ENCODE results near the gene TMEM115. TPM values are rescaled to one million over a fixed set of nuclear protein-coding genes. Genes with fewer than 3 reads are reported as not detected.

Gene TMEM115
- total and polyA plus RNA-seq, 9 of the 15 experiments (the other 6 are each of a cell fraction or from before 2014, with no cell fraction given) = 1.6 to 26.9 (median 14.1) TPM

DNA sequence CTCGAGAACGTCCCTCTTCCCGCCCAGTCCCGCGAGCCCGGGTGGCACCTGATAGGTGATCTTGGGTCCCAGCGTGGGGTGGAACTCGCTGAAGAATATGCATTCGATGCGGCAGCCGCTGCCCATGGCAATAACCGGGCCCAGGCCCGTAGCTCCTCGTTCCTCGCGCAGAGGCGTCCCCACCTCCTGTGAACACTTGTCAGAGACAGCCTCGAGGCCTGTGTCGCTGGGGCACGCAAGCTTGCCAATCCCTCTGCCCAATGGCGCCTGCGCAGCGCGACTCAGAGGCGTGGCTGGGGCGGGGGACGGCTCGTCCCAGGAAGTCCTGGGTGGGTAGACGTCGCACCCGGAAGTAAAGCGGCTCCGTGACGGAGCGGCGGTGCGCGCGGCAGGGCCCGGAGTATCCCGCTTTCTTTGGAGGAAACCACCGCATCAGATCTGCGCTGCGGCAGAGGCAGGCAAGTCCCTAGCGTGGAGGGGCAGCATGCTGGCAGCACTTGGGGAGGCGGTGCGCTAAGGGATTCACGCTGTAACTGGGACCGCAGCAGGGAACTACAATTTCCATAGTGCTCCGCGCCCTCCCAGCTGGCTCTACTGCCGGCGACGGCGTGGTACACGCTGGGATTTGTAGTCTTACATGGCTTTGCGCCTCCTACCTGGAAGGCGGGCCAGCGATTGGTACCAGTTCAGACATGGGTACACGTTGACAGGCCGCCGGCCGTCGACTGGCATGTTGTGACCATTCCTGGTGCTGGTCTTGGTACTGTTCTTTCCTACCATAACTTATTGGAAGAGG is 8.6 kb downstream of the TMEM115 start, which contains the start of the genes CYB561D2 and NPRL2 (continued):
- TF ChIP-seq ZNF311 (CRISPR knock-in tag; IDR thresholded peaks at IDR 0.05) = no peak
- peak; percentile 72; the same call in 1 of the 2 replicates for TF ChIP-seq ZBTB17 (CRISPR knock-in tag; IDR thresholded peaks at IDR 0.05)
- no peak for TF ChIP-seq ZNF764 (CRISPR knock-in tag; IDR thresholded peaks at IDR 0.05; ENCODE audit: low read depth)
- TF ChIP-seq ATF7 (IDR thresholded peaks at IDR 0.05) = peak; percentile 75
- no peak for TF ChIP-seq RUNX1 (IDR thresholded peaks at IDR 0.05; ENCODE audit: low read depth)
- TF ChIP-seq POLR3A (IDR thresholded peaks at IDR 0.05; ENCODE audit: borderline replicate concordance, extremely low read depth, insufficient read depth, insufficient read length) = no peak
- no peak for TF ChIP-seq ZNF436 (CRISPR knock-in tag; IDR thresholded peaks at IDR 0.05)
- no peak for TF ChIP-seq CHCHD3 (CRISPR knock-in tag; IDR thresholded peaks at IDR 0.05)
- TF ChIP-seq SNRNP70 (optimal IDR thresholded peaks at IDR 0.05; ENCODE audit: low read depth, low read length) = no peak
- TF ChIP-seq PTBP1 (IDR thresholded peaks at IDR 0.05; ENCODE audit: low read depth, low read length) = no peak
- TF ChIP-seq NCOR1 (IDR thresholded peaks at IDR 0.05) = no peak
- no peak for TF ChIP-seq NFIC (IDR thresholded peaks at IDR 0.05)
- TF ChIP-seq MECOM (CRISPR knock-in tag; IDR thresholded peaks at IDR 0.05) = no peak
- TF ChIP-seq SUPT5H (IDR thresholded peaks at IDR 0.05) = peak; percentile 70
- TF ChIP-seq, protein P1, sequence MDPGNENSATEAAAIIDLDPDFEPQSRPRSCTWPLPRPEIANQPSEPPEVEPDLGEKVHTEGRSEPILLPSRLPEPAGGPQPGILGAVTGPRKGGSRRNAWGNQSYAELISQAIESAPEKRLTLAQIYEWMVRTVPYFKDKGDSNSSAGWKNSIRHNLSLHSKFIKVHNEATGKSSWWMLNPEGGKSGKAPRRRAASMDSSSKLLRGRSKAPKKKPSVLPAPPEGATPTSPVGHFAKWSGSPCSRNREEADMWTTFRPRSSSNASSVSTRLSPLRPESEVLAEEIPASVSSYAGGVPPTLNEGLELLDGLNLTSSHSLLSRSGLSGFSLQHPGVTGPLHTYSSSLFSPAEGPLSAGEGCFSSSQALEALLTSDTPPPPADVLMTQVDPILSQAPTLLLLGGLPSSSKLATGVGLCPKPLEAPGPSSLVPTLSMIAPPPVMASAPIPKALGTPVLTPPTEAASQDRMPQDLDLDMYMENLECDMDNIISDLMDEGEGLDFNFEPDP (CRISPR knock-in tag; IDR thresholded peaks at IDR 0.05) = no peak
- TF ChIP-seq, protein P2, sequence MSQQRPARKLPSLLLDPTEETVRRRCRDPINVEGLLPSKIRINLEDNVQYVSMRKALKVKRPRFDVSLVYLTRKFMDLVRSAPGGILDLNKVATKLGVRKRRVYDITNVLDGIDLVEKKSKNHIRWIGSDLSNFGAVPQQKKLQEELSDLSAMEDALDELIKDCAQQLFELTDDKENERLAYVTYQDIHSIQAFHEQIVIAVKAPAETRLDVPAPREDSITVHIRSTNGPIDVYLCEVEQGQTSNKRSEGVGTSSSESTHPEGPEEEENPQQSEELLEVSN (IDR thresholded peaks at IDR 0.05; ENCODE audit: borderline replicate concordance in 1 of 2, extremely low read depth in 1 of 2, insufficient read depth in 1 of 2, insufficient read length in 1 of 2, low read depth in 1 of 2, low read length in 1 of 2, poor library complexity in 1 of 2, severe bottlenecking in 1 of 2) = peak; percentile 75 to 77
- TF ChIP-seq SMARCA4 (IDR thresholded peaks at IDR 0.05) = no peak
- TF ChIP-seq XRCC5 (IDR thresholded peaks at IDR 0.05; ENCODE audit: low read depth, low read length) = no peak
- 0 out of 4 replicates have a peak, but pooled peaks of 1 of the 2 experiments have one; percentile 62 for TF ChIP-seq TEAD1 (CRISPR knock-in tag; IDR thresholded peaks at IDR 0.05)
- TF ChIP-seq, protein P3, sequence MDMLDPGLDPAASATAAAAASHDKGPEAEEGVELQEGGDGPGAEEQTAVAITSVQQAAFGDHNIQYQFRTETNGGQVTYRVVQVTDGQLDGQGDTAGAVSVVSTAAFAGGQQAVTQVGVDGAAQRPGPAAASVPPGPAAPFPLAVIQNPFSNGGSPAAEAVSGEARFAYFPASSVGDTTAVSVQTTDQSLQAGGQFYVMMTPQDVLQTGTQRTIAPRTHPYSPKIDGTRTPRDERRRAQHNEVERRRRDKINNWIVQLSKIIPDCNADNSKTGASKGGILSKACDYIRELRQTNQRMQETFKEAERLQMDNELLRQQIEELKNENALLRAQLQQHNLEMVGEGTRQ (CRISPR knock-in tag; IDR thresholded peaks at IDR 0.05) = no peak
- TF ChIP-seq ZNF224 (CRISPR knock-in tag; IDR thresholded peaks at IDR 0.05) = no peak
